Esophagus (tissue), 2 donors: ENCODE results near the gene SPRR5. TPM values are rescaled to one million over a fixed set of nuclear protein-coding genes. Genes with fewer than 3 reads are reported as not detected.

Experiments
- H3K27ac ChIP-seq, 2 donors: one replicate each; pipeline ENCODE4 v1.5.1; 2013; ENCODE audit warnings: low read depth in 2 of 2, mild to moderate bottlenecking in 2 of 2, inconsistent platforms in 1 of 2, low read length in 1 of 2, moderate library complexity in 1 of 2
- H3K27me3 ChIP-seq, 2 donors: one replicate each; pipeline ENCODE4 v1.6.1; 2013; ENCODE audit warnings: low read length in 2 of 2, control low read depth in 1 of 2, mild to moderate bottlenecking in 1 of 2; ENCODE audit not compliant: insufficient read depth in 2 of 2, control insufficient read depth in 1 of 2
- H3K36me3 ChIP-seq, 2 donors: one replicate each; pipeline ENCODE4 v1.6.1; 2013; ENCODE audit warnings: low read length in 1 of 2; ENCODE audit not compliant: control insufficient read depth in 2 of 2, insufficient read depth in 2 of 2
- H3K4me1 ChIP-seq, 2 donors: one replicate each; pipeline ENCODE4 v1.6.1; 2013; ENCODE audit warnings: low read length in 1 of 2; ENCODE audit not compliant: control insufficient read depth in 2 of 2, insufficient read depth in 2 of 2
- H3K4me3 ChIP-seq, 2 donors: one replicate each; pipeline ENCODE4 v1.5.1; 2013; ENCODE audit warnings: low read length in 2 of 2, mild to moderate bottlenecking in 2 of 2, low read depth in 1 of 2, moderate library complexity in 1 of 2
- H3K9me3 ChIP-seq, 2 donors: one replicate each; pipeline ENCODE4 v1.6.1; 2013; ENCODE audit warnings: mild to moderate bottlenecking in 2 of 2, low read depth in 1 of 2, low read length in 1 of 2, moderate library complexity in 1 of 2; ENCODE audit not compliant: control insufficient read depth in 2 of 2, insufficient read depth in 1 of 2
- WGBS, 2 donors: extraction: QIAGEN DNeasy Blood & Tissue Kit; methylation state at CpG; one replicate each; pipeline ENCODE4 v1.1.7; 2013; 5-methylcytosine and 5-hydroxymethylcytosine counted together
- polyA plus RNA-seq, 2 donors: library from polyadenylated mRNA; stranded (reverse); fragments of 200-250 nt; gene quantifications; one replicate each; pipeline ENCODE4 v1.2.3, GENCODE V29; 2013
- donor health status: healthy with polysubstance abuse.
- donor health status: Bipolar disorder and iron deficiency.

The SPRR5 gene
- polyA plus RNA-seq, 2 donors: 1.1 to 4.2 TPM

GRCh38 chr1:152960452-152961044, 13.5 kb downstream of the SPRR5 start:
- H3K36me3 ChIP-seq: no peaks in the 10 kb centered on the region
- H3K9me3 ChIP-seq: no peaks in the 10 kb centered on the region
- H3K27ac ChIP-seq: peak overlapping the region in 1 of 2 donors; percentile 47
- 70 to 76% methylated on average over 10 of the region's 10 CpGs for WGBS, 2 donors
- H3K4me3 ChIP-seq: no peak overlapping the region
- H3K4me1 ChIP-seq: peaks cover 0 to 9% of the 10 kb centered on the region in 2 donors
- no peaks in the 10 kb centered on the region for H3K27me3 ChIP-seq

- Histone ChIP-seq H3K27ac (no peak overlapping the region), H3K4me1 (peaks cover 0 to 9% of the 10 kb centered on the region in 2 donors), H3K4me3 (no peak overlapping the region), H3K9me3 (no peaks in the 10 kb centered on the region), H3K27me3 (no peaks in the 10 kb centered on the region), H3K36me3 (no peaks in the 10 kb centered on the region)
- WGBS, 2 donors: 75 to 84% methylated on average over 7 of the region's 7 CpGs
Measured at GRCh38 chr1:152961226-152961891, 14.4 kb downstream of the SPRR5 start.

GRCh38 chr1:152962876-152963415, 15.9 kb downstream of the SPRR5 start:
- WGBS, 2 donors: 79 to 89% methylated on average over 2 of the region's 2 CpGs
- Histone ChIP-seq H3K9me3 (peaks cover 0 to 2% of the 10 kb centered on the region in 2 donors), H3K36me3 (no peaks in the 10 kb centered on the region), H3K27me3 (no peaks in the 10 kb centered on the region), H3K27ac (peak overlapping the region in 1 of 2 donors; percentile 15), H3K4me3 (no peak overlapping the region), H3K4me1 (peaks cover 0 to 9% of the 10 kb centered on the region in 2 donors)

GRCh38 chr1:152964536-152964935, 17.5 kb downstream of the SPRR5 start:
- Histone ChIP-seq H3K27me3 (no peaks in the 10 kb centered on the region), H3K9me3 (peaks cover 0 to 2% of the 10 kb centered on the region in 2 donors), H3K27ac (peak overlapping the region in 1 of 2 donors; percentile 11), H3K4me1 (peaks cover 0 to 9% of the 10 kb centered on the region in 2 donors), H3K4me3 (no peak overlapping the region), H3K36me3 (no peaks in the 10 kb centered on the region)
- WGBS, 2 donors: 66 to 79% methylated on average over 1 of the region's 1 CpG

GRCh38 chr1:152965853-152966252, 18.8 kb downstream of the SPRR5 start:
- no peaks in the 10 kb centered on the region for H3K27me3 ChIP-seq
- no peak overlapping the region for H3K4me3 ChIP-seq
- no peak overlapping the region for H3K27ac ChIP-seq
- no peaks in the 10 kb centered on the region for H3K36me3 ChIP-seq
- peaks cover 0 to 10% of the 10 kb centered on the region in 2 donors for H3K4me1 ChIP-seq
- H3K9me3 ChIP-seq: peaks cover 0 to 2% of the 10 kb centered on the region in 2 donors
- WGBS, 2 donors: 77 to 79% methylated on average over 4 of the region's 4 CpGs

- Histone ChIP-seq H3K4me3 (no peak overlapping the region), H3K27me3 (no peaks in the 10 kb centered on the region), H3K27ac (peak overlapping the region; percentile 82 to 96), H3K4me1 (peaks cover 1 to 10% of the 10 kb centered on the region in 2 donors), H3K36me3 (no peaks in the 10 kb centered on the region), H3K9me3 (peaks cover 0 to 2% of the 10 kb centered on the region in 2 donors)
- 34 to 41% methylated on average over 7 of the region's 7 CpGs for WGBS, 2 donors
Measured at GRCh38 chr1:152967201-152967600, 20.2 kb downstream of the SPRR5 start.

GRCh38 chr1:152968248-152968647, 21.2 kb downstream of the SPRR5 start:
- Histone ChIP-seq H3K36me3 (no peaks in the 10 kb centered on the region), H3K9me3 (peaks cover 0 to 2% of the 10 kb centered on the region in 2 donors), H3K4me1 (peaks cover 2 to 12% of the 10 kb centered on the region in 2 donors), H3K27ac (peak overlapping the region in 1 of 2 donors; percentile 84), H3K27me3 (no peaks in the 10 kb centered on the region), H3K4me3 (no peak overlapping the region)
- WGBS, 2 donors: 58 to 63% methylated on average over 2 of the region's 2 CpGs

GRCh38 chr1:152969036-152969435, 22.0 kb downstream of the SPRR5 start:
- peaks cover 0 to 2% of the 10 kb centered on the region in 2 donors for H3K9me3 ChIP-seq
- H3K4me1 ChIP-seq: peaks cover 2 to 12% of the 10 kb centered on the region in 2 donors
- H3K27ac ChIP-seq: peak overlapping the region; percentile 47 to 82

GRCh38 chr1:152970495-152970894, 23.5 kb downstream of the SPRR5 start, which contains the start of gene SPRR4:
Gene SPRR4 (plus strand): TSS chr1:152970648. CDS start chr1:152971891, 1,243 bp downstream.
- no peak within 1 kb of the TSS for H3K4me3 ChIP-seq
- H3K27me3 ChIP-seq: no peaks in the 10 kb centered on the region
- H3K9me3 ChIP-seq: peaks cover 0 to 2% of the 10 kb centered on the region in 2 donors
- peak within 1 kb of the TSS; percentile 47 to 82 for H3K27ac ChIP-seq
- peaks cover 2 to 12% of the 10 kb centered on the region in 2 donors for H3K4me1 ChIP-seq
- WGBS, 2 donors: 91 to 95% methylated on average over 6 of the region's 6 CpGs
- no peaks in the 10 kb centered on the region for H3K36me3 ChIP-seq

More at GRCh38 chr1:152969036-152969435, 22.0 kb downstream of the SPRR5 start:
- Histone ChIP-seq H3K36me3 (no peaks in the 10 kb centered on the region), H3K27me3 (no peaks in the 10 kb centered on the region), H3K4me3 (no peak overlapping the region)
- 53 to 60% methylated on average over 2 of the region's 2 CpGs for WGBS, 2 donors
